Activated naive CD4-positive, alpha-beta T cell (primary cell): ENCODE results near the gene ZNF426.

Experiments used
- DNase-seq, 4 experiments: peaks; one replicate each; lab custom pipeline; 2025; lab: John Stamatoyannopoulos, UW

The ZNF426 gene

DNA sequence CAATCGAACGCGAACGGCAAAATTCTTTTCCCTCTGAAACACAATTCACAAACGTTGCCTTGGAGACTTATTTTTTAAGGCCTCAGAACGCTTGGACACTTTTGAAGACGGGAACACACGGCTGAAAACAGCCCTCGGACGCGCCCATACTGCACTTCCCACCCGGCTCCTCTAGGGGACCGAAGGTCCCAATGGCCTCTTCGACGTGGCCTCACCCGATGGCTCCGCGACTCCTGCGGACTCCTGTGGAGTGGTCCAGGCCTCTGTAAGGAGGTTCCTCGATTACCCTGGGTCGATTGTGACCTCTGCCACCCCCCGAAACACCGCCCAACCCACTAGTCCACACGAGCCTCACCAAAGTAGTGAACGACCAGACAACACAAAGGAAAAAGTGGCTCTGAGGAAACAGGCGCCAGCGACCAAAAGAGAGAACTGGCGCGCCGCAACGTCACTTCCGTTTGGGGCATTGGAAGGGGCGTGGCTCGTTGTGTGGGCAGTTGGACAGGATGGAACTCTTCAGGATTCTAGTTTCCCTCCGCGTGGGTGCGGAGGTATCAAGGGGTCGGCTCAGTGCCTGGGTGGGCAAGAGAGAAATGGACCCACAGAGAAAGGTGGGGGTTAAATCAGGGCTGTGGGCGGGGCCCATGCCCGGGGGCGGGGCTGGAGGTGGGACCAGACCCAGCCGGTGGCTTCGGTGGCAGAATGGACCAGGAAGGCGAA, 40.1 kb downstream of the ZNF426 start, which contains the start of gene ZNF560:
ZNF560 (minus strand) TSS at position 434 of the 720 bp plus-strand sequence. CDS start 23,303 bp downstream, outside the sequence.
- no peak for DNase-seq

DNA sequence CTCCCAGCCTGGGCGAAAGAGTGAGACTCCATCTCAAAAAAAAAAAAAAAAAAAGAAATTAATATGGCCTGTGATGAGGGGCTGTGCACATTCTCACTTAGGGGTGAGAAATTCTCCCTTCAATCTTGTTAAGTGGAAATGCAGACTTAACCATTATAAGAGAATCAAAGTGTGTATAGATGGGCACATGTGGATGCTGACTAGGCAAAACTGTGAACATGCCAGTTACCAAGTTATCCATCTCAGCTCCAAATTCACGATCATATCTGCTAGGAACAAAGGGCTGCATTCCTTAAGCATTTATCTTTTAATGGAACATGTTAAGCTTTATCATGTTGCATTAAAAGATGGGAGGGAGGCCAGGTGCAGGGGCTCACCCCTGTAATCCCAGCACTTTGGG, 44.3 kb downstream of the ZNF426 start:
- no peak for DNase-seq

DNA sequence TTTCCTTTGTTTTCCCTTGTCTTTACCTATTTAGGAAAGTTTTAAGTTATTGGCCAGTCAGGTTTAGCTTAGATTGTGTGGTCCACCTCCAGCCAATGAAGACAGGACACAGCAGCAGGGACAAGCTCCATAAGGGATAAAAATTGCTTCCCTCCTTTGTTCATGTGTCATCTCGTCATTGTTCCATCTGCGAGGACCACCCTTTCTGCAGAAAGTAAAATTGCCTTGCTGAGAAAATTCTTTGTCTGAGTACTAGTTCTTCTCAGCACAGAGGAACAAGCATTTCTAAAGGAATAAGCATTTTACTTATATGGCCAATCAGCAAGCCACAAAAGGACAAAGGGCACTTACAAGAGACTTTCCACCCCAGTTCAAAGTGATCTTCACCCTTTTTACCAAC, 51.4 kb downstream of the ZNF426 start:
- no peak for DNase-seq

DNA sequence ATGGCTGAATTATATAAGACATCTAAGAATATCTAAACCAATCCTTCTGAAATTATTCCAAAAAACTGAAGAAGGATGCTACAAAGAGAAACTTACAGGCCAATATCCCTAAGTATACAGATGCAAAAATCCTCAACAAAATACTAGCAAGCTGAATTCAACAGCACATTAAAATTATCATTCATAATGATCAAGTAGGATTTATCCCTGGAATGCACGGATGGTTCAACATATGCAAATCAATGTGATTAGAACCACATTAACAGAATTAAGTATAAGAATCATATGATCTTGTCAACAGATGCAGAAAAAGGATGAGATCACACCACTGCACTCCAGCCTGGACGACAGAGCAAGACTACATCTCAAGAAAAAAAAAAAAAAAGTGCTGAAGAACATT, 53.3 kb downstream of the ZNF426 start:
- no peak for DNase-seq

DNA sequence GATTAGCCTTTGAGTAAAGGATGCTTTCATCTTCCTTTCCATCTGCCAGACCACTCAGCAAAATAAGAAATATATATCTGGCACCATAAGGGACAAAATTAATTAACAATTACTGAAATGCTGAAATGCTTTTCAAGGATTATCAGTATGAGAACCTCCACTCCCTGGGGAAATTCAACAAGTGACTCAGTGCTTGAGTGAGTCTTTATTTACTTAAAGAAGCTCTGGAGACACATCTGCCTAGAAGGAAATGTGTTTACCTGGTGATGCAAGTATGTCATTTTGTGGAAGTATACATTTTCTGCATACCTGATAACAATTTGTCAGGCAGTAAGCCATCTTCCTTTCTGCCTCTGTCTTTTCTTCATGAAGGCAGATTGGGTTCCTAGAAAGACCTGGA, 63.5 kb downstream of the ZNF426 start:
- DNase-seq: no peak
